GM19193 (cell line): ENCODE results near the gene RFXAP.

Source experiments
- POLR2A ChIP-seq: IDR thresholded peaks from 4 replicates; pipeline ENCODE4 v1.6.1; 2011; ENCODE audit not compliant: insufficient read depth, insufficient read length; ENCODE audit errors: extremely low read depth

The RFXAP gene

GRCh38 chr13:36807616-36808015, 11.4 kb upstream of the RFXAP start:
- no peak for TF ChIP-seq POLR2A

GRCh38 chr13:36813225-36813624, 5.8 kb upstream of the RFXAP start:
- no peak for TF ChIP-seq POLR2A

- no peak for TF ChIP-seq POLR2A
Measured at GRCh38 chr13:36814465-36814864, 4.6 kb upstream of the RFXAP start.

GRCh38 chr13:36815062-36815461, 4.0 kb upstream of the RFXAP start:
- TF ChIP-seq POLR2A = no peak

- TF ChIP-seq POLR2A = no peak
Measured at GRCh38 chr13:36817996-36818803, 822 bp upstream of the RFXAP start.

- TF ChIP-seq POLR2A = no peak
Measured at GRCh38 chr13:36819739-36820090, 693 bp downstream of the RFXAP start.

- no peak for TF ChIP-seq POLR2A
Measured at GRCh38 chr13:36820222-36820621, 1.2 kb downstream of the RFXAP start.

- no peak for TF ChIP-seq POLR2A
Measured at GRCh38 chr13:36822785-36823184, 3.8 kb downstream of the RFXAP start.

GRCh38 chr13:36829753-36830152, 10.7 kb downstream of the RFXAP start:
- no peak for TF ChIP-seq POLR2A

GRCh38 chr13:36831291-36831690, 12.3 kb downstream of the RFXAP start:
- TF ChIP-seq POLR2A = no peak

- no peak for TF ChIP-seq POLR2A
Measured at GRCh38 chr13:36834299-36834698, 15.3 kb downstream of the RFXAP start.

GRCh38 chr13:36837354-36838092, 18.5 kb downstream of the RFXAP start:
- TF ChIP-seq POLR2A = no peak

GRCh38 chr13:36839281-36839680, 20.3 kb downstream of the RFXAP start:
- TF ChIP-seq POLR2A = no peak

- TF ChIP-seq POLR2A = no peak
Measured at GRCh38 chr13:36839981-36840380, 21.0 kb downstream of the RFXAP start.

- no peak for TF ChIP-seq POLR2A
Measured at GRCh38 chr13:36840718-36841250, 21.8 kb downstream of the RFXAP start.

GRCh38 chr13:36841391-36841790, 22.4 kb downstream of the RFXAP start:
- no peak for TF ChIP-seq POLR2A
